HG03469 (cell line): Measurements from ENCODE around the gene NECTIN4.
A peak's percentile ranks its signal among the peaks of the same experiment; 100 is the strongest.

ENCODE experiments used
- ATAC-seq: cut with Tn5 transposase; IDR thresholded peaks from one replicate; pipeline ENCODE4 v1.9.1; 2021; ENCODE audit warnings: mild to moderate bottlenecking, moderate library complexity, moderate number of reproducible peaks; ENCODE audit not compliant: unreplicated experiment

NECTIN4 gene

GRCh38 chr1:161083748-161084596, 5.4 kb downstream of the NECTIN4 start:
- ATAC-seq = no peak

- ATAC-seq = no peak
These were observed 6.2 kb downstream of the NECTIN4 start for GRCh38 chr1:161082996-161083747.

GRCh38 chr1:161082483-161082882, 6.9 kb downstream of the NECTIN4 start:
- ATAC-seq = no peak

GRCh38 chr1:161081519-161081918, 7.8 kb downstream of the NECTIN4 start:
- no peak for ATAC-seq

GRCh38 chr1:161080441-161081405, 8.6 kb downstream of the NECTIN4 start:
- no peak for ATAC-seq

- no peak for ATAC-seq
These were observed 9.8 kb downstream of the NECTIN4 start for GRCh38 chr1:161079436-161080110.

GRCh38 chr1:161077426-161077825, 11.9 kb downstream of the NECTIN4 start:
- ATAC-seq = no peak

GRCh38 chr1:161076410-161076809, 12.9 kb downstream of the NECTIN4 start:
- ATAC-seq = no peak

GRCh38 chr1:161074676-161075368, 14.5 kb downstream of the NECTIN4 start:
- ATAC-seq = no peak

GRCh38 chr1:161073474-161074121, 15.8 kb downstream of the NECTIN4 start:
- no peak for ATAC-seq

GRCh38 chr1:161072751-161073449, 16.5 kb downstream of the NECTIN4 start:
- ATAC-seq = no peak

- ATAC-seq = no peak
These were observed 17.4 kb downstream of the NECTIN4 start for GRCh38 chr1:161071886-161072371.

- ATAC-seq = no peak
These were observed 18.6 kb downstream of the NECTIN4 start for GRCh38 chr1:161070761-161071160.

GRCh38 chr1:161069731-161070270, 19.6 kb downstream of the NECTIN4 start, which contains the start of gene ARHGAP30:
Gene ARHGAP30, minus strand, starts transcription at chr1:161069891. Its CDS starts 267 bp downstream, at chr1:161069624.
- ATAC-seq = peak; percentile 68

- ATAC-seq = no peak
These were observed 20.1 kb downstream of the NECTIN4 start for GRCh38 chr1:161069241-161069640.

- ATAC-seq = no peak
These were observed 20.8 kb downstream of the NECTIN4 start for GRCh38 chr1:161068306-161069234.

- ATAC-seq = no peak
These were observed 22.7 kb downstream of the NECTIN4 start for GRCh38 chr1:161066694-161067093.
